ENCODE data around the gene MAN1C1. TPM values are rescaled to one million over a fixed set of nuclear protein-coding genes. Genes with fewer than 3 reads are reported as not detected.

Gene MAN1C1
- total RNA-seq, 2 donors from 2014 or later = 2.7 to 4.3 TPM

GRCh38 chr1:25810341-25811299 is 194.0 kb downstream of the MAN1C1 start:
- no peaks in the 10 kb centered on the region for H3K27me3 ChIP-seq
- no peak overlapping the region for H3K27ac ChIP-seq
- peak overlapping the region in 1 of 2 donors; percentile 35 for H3K9ac ChIP-seq (ENCODE audit: low read depth in 2 of 2, low read length in 2 of 2)
- TF ChIP-seq CTCF (IDR thresholded peaks at IDR 0.05) = peak; percentile 90
- intact Hi-C loops (cut with DNase I) = loop anchor here (5.0 kb wide), 1 partner anchor 203 kb away; no protein-coding TSS in a partner anchor
- H3K4me1 ChIP-seq = no peaks in the 10 kb centered on the region
- DNase-seq = peak; percentile 77
- H3K9me3 ChIP-seq = no peaks in the 10 kb centered on the region
- no peak overlapping the region for H3K4me3 ChIP-seq
- H3K36me3 ChIP-seq = no peaks in the 10 kb centered on the region

GRCh38 chr1:25811384-25812082 is 194.9 kb downstream of the MAN1C1 start:
- DNase-seq = no peak
- H3K36me3 ChIP-seq = no peaks in the 10 kb centered on the region
- H3K4me3 ChIP-seq = no peak overlapping the region
- H3K9me3 ChIP-seq = no peaks in the 10 kb centered on the region
- H3K27me3 ChIP-seq = no peaks in the 10 kb centered on the region
- no peaks in the 10 kb centered on the region for H3K4me1 ChIP-seq
- no peak for TF ChIP-seq CTCF (IDR thresholded peaks at IDR 0.05)
- no peak overlapping the region for H3K9ac ChIP-seq (ENCODE audit: low read depth in 2 of 2, low read length in 2 of 2)
- H3K27ac ChIP-seq = no peak overlapping the region
- intact Hi-C loops (cut with DNase I) = loop anchor here (5.0 kb wide), 1 partner anchor 204 kb away; no protein-coding TSS in a partner anchor

GRCh38 chr1:25813071-25813733 is 196.6 kb downstream of the MAN1C1 start:
- Histone ChIP-seq H3K27ac (no peak overlapping the region), H3K9ac (ENCODE audit: low read depth in 2 of 2, low read length in 2 of 2) (no peak overlapping the region), H3K4me3 (no peak overlapping the region), H3K4me1 (no peaks in the 10 kb centered on the region), H3K36me3 (no peaks in the 10 kb centered on the region), H3K9me3 (no peaks in the 10 kb centered on the region), H3K27me3 (no peaks in the 10 kb centered on the region)
- no peak for DNase-seq
- intact Hi-C loops (cut with DNase I) = loop anchor here (5.0 kb wide), 1 partner anchor 206 kb away; no protein-coding TSS in a partner anchor
- no peak for TF ChIP-seq CTCF (IDR thresholded peaks at IDR 0.05)

GRCh38 chr1:25813734-25814471 is 197.3 kb downstream of the MAN1C1 start:
- intact Hi-C loops (cut with DNase I) = loop anchor here (5.0 kb wide), 1 partner anchor 207 kb away; no protein-coding TSS in a partner anchor
- Histone ChIP-seq H3K9ac (ENCODE audit: low read depth in 2 of 2, low read length in 2 of 2) (no peak overlapping the region), H3K9me3 (no peaks in the 10 kb centered on the region), H3K36me3 (no peaks in the 10 kb centered on the region), H3K4me1 (peaks cover 2% of the 10 kb centered on the region), H3K27me3 (no peaks in the 10 kb centered on the region), H3K27ac (no peak overlapping the region), H3K4me3 (no peak overlapping the region)
- DNase-seq = no peak
- TF ChIP-seq CTCF (IDR thresholded peaks at IDR 0.05) = no peak
